Occipital lobe (tissue), 2 donors: Measurements from ENCODE around the gene DENND2A. TPM values are rescaled to one million over a fixed set of nuclear protein-coding genes. Genes with fewer than 3 reads are reported as not detected.
"Not testable (repeated sequence)": the region's sequence is repeated elsewhere in the genome, so short reads cannot be mapped to it uniquely, and the experiment has no call there.

Experiments used
- DNase-seq: peaks from one replicate; lab custom pipeline; 2025; lab: John Stamatoyannopoulos, UW
- total RNA-seq: library from RNA; depleted of rRNA; stranded (reverse); fragments of >200 nt; gene quantifications from one replicate; pipeline ENCODE4 v1.2.3, GENCODE V29; 2014

The DENND2A gene
- total RNA-seq, 1 donor from 2014 or later: 16.4 TPM

- DNase-seq: no peak
These were observed 89.0 kb downstream of the DENND2A start for GRCh38 chr7:140551355-140552239.

- no peak for DNase-seq
These were observed 93.7 kb downstream of the DENND2A start for GRCh38 chr7:140546947-140547346.

- DNase-seq: no peak
These were observed 96.2 kb downstream of the DENND2A start for GRCh38 chr7:140544388-140544826.

- no peak for DNase-seq
These were observed 98.4 kb downstream of the DENND2A start for GRCh38 chr7:140542228-140542603.

GRCh38 chr7:140541513-140542227 is 98.9 kb downstream of the DENND2A start:
- no peak for DNase-seq

GRCh38 chr7:140541176-140541512 is 99.5 kb downstream of the DENND2A start:
- no peak for DNase-seq

GRCh38 chr7:140540136-140540777 is 100.4 kb downstream of the DENND2A start:
- DNase-seq: no peak

- no peak for DNase-seq
These were observed 101.2 kb downstream of the DENND2A start for GRCh38 chr7:140539461-140539860.

- no peak for DNase-seq
These were observed 102.7 kb downstream of the DENND2A start for GRCh38 chr7:140537750-140538482.

- no peak for DNase-seq
These were observed 105.9 kb downstream of the DENND2A start for GRCh38 chr7:140534743-140535142.

GRCh38 chr7:140533394-140533872 is 107.2 kb downstream of the DENND2A start:
- no peak for DNase-seq

GRCh38 chr7:140529428-140529827 is 111.2 kb downstream of the DENND2A start:
- not testable (repeated sequence) for DNase-seq

GRCh38 chr7:140526787-140527664 is 113.6 kb downstream of the DENND2A start:
- no peak for DNase-seq

- DNase-seq: no peak
These were observed 114.4 kb downstream of the DENND2A start for GRCh38 chr7:140526214-140526613.

- DNase-seq: no peak
These were observed 114.9 kb downstream of the DENND2A start for GRCh38 chr7:140525743-140526142.

- DNase-seq: no peak
These were observed 119.2 kb downstream of the DENND2A start for GRCh38 chr7:140521421-140521820.

GRCh38 chr7:140519007-140519399 is 121.6 kb downstream of the DENND2A start:
- DNase-seq: no peak

- DNase-seq: no peak
These were observed 122.1 kb downstream of the DENND2A start for GRCh38 chr7:140518370-140519006.

- peak; percentile 72 for DNase-seq
These were observed 122.9 kb downstream of the DENND2A start for GRCh38 chr7:140517546-140518369.
